ENCODE data around the gene ZNF664.
"Not testable (repeated sequence)": the region's sequence is repeated elsewhere in the genome, so short reads cannot be mapped to it uniquely, and the experiment has no call there.

ZNF664 gene

GRCh38 chr12:123941624-123942237 lies 31.3 kb upstream of the ZNF664 start:
- no peak for DNase-seq

GRCh38 chr12:123942238-123942653 lies 30.8 kb upstream of the ZNF664 start:
- no peak for DNase-seq

- DNase-seq = no peak
These were observed 29.9 kb upstream of the ZNF664 start for GRCh38 chr12:123942911-123943648.

- no peak for DNase-seq
These were observed 29.2 kb upstream of the ZNF664 start for GRCh38 chr12:123943816-123944215.

GRCh38 chr12:123944696-123945095 lies 28.3 kb upstream of the ZNF664 start:
- DNase-seq = no peak

GRCh38 chr12:123945287-123946151 lies 27.5 kb upstream of the ZNF664 start:
- DNase-seq = no peak

- DNase-seq = no peak
These were observed 26.9 kb upstream of the ZNF664 start for GRCh38 chr12:123946152-123946515.

GRCh38 chr12:123946516-123947505 lies 26.2 kb upstream of the ZNF664 start:
- not testable (repeated sequence) for DNase-seq

GRCh38 chr12:123947531-123947930 lies 25.5 kb upstream of the ZNF664 start:
- not testable (repeated sequence) for DNase-seq

- DNase-seq = no peak
These were observed 24.6 kb upstream of the ZNF664 start for GRCh38 chr12:123948401-123948795.

GRCh38 chr12:123948796-123949769 lies 23.9 kb upstream of the ZNF664 start:
- no peak for DNase-seq

GRCh38 chr12:123949770-123950165 lies 23.2 kb upstream of the ZNF664 start:
- no peak for DNase-seq

GRCh38 chr12:123950476-123951349 lies 22.3 kb upstream of the ZNF664 start:
- no peak for DNase-seq

- DNase-seq = no peak
These were observed 21.5 kb upstream of the ZNF664 start for GRCh38 chr12:123951467-123951866.

- DNase-seq = no peak
These were observed 21.0 kb upstream of the ZNF664 start for GRCh38 chr12:123952037-123952436.

GRCh38 chr12:123954647-123955350 lies 18.2 kb upstream of the ZNF664 start:
- DNase-seq = no peak

- DNase-seq = no peak
These were observed 16.8 kb upstream of the ZNF664 start for GRCh38 chr12:123956249-123956648.

GRCh38 chr12:123957196-123957595 lies 15.8 kb upstream of the ZNF664 start:
- no peak for DNase-seq

- DNase-seq = no peak
These were observed 14.6 kb upstream of the ZNF664 start for GRCh38 chr12:123958462-123958861.

- DNase-seq = no peak
These were observed 14.1 kb upstream of the ZNF664 start for GRCh38 chr12:123958876-123959275.

All from NCI-H1092 treated with DMSO at 0.1 percent for 48 hours (cell line).